HCT116 (cell line): ENCODE data around the gene NR2F2.

Experiments used
- EZH2 ChIP-seq: fragments of 200-600 bp; sonication (generic); IDR thresholded peaks from 2 replicates; pipeline ENCODE4 v1.6.1; 2017; ENCODE audit warnings: antibody characterized with exemption, mixed run types
- MAX ChIP-seq: IDR thresholded peaks from 2 replicates; pipeline ENCODE4 v1.6.1; 2012
- POLR2A ChIP-seq: IDR thresholded peaks from 2 replicates; pipeline ENCODE4 v1.7.0; 2011; ENCODE audit warnings: borderline replicate concordance; ENCODE audit not compliant: insufficient read depth, insufficient read length; ENCODE audit errors: extremely low read depth
- SP1 ChIP-seq: IDR thresholded peaks from 2 replicates; pipeline ENCODE4 v1.6.1; 2012; ENCODE audit warnings: low read depth
- TCF7L2 ChIP-seq: IDR thresholded peaks from 2 replicates; pipeline ENCODE4 v1.7.0; 2011; ENCODE audit warnings: borderline replicate concordance, inconsistent platforms; ENCODE audit not compliant: insufficient read depth, insufficient read length; ENCODE audit errors: extremely low read depth
- YY1 ChIP-seq: IDR thresholded peaks from 2 replicates; pipeline ENCODE4 v1.6.1; 2011; ENCODE audit warnings: low read length, low read depth, moderate library complexity, mild to moderate bottlenecking; ENCODE audit not compliant: insufficient replicate concordance; ENCODE audit errors: extremely low read depth
- TF ChIP-seq, protein P1 (sequence below), 3 experiments: fragments of 200-600 bp in 1 of 3; sonication (generic) in 1 of 3; IDR thresholded peaks in 2 of 3; conservative IDR thresholded peaks in 1 of 3; 2 replicates each; pipeline ENCODE4 v1.5.1; 2012 to 2017; ENCODE audit warnings: low read depth in 2 of 3, low read length in 2 of 3, antibody characterized with exemption in 1 of 3, borderline replicate concordance in 1 of 3, control low read depth in 1 of 3, mild to moderate bottlenecking in 1 of 3, mixed read lengths in 1 of 3, mixed run types in 1 of 3, moderate library complexity in 1 of 3; ENCODE audit not compliant: insufficient read depth in 1 of 3

GRCh38 chr15:96341513-96342405 lies 11.3 kb downstream of the NR2F2 start:
- TF ChIP-seq, protein P1, sequence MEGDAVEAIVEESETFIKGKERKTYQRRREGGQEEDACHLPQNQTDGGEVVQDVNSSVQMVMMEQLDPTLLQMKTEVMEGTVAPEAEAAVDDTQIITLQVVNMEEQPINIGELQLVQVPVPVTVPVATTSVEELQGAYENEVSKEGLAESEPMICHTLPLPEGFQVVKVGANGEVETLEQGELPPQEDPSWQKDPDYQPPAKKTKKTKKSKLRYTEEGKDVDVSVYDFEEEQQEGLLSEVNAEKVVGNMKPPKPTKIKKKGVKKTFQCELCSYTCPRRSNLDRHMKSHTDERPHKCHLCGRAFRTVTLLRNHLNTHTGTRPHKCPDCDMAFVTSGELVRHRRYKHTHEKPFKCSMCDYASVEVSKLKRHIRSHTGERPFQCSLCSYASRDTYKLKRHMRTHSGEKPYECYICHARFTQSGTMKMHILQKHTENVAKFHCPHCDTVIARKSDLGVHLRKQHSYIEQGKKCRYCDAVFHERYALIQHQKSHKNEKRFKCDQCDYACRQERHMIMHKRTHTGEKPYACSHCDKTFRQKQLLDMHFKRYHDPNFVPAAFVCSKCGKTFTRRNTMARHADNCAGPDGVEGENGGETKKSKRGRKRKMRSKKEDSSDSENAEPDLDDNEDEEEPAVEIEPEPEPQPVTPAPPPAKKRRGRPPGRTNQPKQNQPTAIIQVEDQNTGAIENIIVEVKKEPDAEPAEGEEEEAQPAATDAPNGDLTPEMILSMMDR (IDR thresholded peaks at IDR 0.05 in 2 of 3, conservative IDR thresholded peaks at IDR 0.05 in 1 of 3; ENCODE audit: borderline replicate concordance in 1 of 3, insufficient read depth in 1 of 3, low read depth in 2 of 3, low read length in 2 of 3), result no peak
- TF ChIP-seq EZH2 (no peak), TCF7L2 (no peak), SP1 (no peak), MAX (no peak), YY1 (no peak), POLR2A (no peak)
